Measurements from ENCODE around the gene SUMF1. TPM values are rescaled to one million over a fixed set of nuclear protein-coding genes. Genes with fewer than 3 reads are reported as not detected.

SUMF1 gene
- total RNA-seq, 1 donor from 2014 or later = 10.4 TPM

GRCh38 chr3:4501437-4501836 lies 34.4 kb upstream of the SUMF1 start:
- intact Hi-C loops (cut with DNase I) = no loop called here
- no peak for DNase-seq (ENCODE audit: low spot score)

DNA sequence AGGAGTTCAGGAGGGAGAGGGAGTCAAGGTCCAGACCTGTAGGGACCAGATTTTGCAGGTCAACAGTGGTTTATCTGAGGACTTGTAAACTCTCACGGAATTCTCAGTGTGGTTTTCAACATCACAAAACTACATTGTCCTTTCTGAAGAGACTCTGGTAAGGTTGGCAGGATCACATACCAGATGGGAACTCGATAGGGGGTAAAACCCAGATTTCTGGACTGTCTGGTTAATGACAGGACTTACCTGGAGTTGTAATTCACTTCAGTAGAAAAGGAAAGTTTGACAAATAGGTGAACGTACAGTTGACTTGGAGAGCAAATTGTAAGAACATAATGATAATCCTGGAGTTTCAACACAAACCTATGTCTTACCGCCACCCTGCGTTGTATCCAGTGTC lies 31.4 kb upstream of the SUMF1 start:
- DNase-seq (ENCODE audit: low spot score) = no peak
- intact Hi-C loops (cut with DNase I) = loop anchor here (10.0 kb wide), 1 partner anchor 136 kb away; no protein-coding TSS in a partner anchor

GRCh38 chr3:4497843-4498324 lies 30.8 kb upstream of the SUMF1 start:
- DNase-seq (ENCODE audit: low spot score) = no peak
- intact Hi-C loops (cut with DNase I) = loop anchor here (10.0 kb wide), 1 partner anchor 137 kb away; no protein-coding TSS in a partner anchor

- no peak for DNase-seq (ENCODE audit: low spot score)
- intact Hi-C loops (cut with DNase I) = loop anchor here (10.0 kb wide), 1 partner anchor 138 kb away; no protein-coding TSS in a partner anchor
Measured at GRCh38 chr3:4497005-4497692, 30.1 kb upstream of the SUMF1 start.

GRCh38 chr3:4496087-4496452 lies 29.0 kb upstream of the SUMF1 start:
- intact Hi-C loops (cut with DNase I) = loop anchor here (10.0 kb wide), 1 partner anchor 139 kb away; no protein-coding TSS in a partner anchor

GRCh38 chr3:4495294-4496086 lies 28.4 kb upstream of the SUMF1 start:
- intact Hi-C loops (cut with DNase I) = loop anchor here (10.0 kb wide), 1 partner anchor 139 kb away; no protein-coding TSS in a partner anchor

More at GRCh38 chr3:4496087-4496452, 29.0 kb upstream of the SUMF1 start:
- DNase-seq (ENCODE audit: low spot score) = no peak

GRCh38 chr3:4494895-4495264 lies 27.8 kb upstream of the SUMF1 start:
- DNase-seq (ENCODE audit: low spot score) = no peak
- intact Hi-C loops (cut with DNase I) = loop anchor here (5.0 to 10.0 kb wide), 4 partner anchors 87 to 692 kb away; partner anchors contain the start of gene EDEM1

More at GRCh38 chr3:4495294-4496086, 28.4 kb upstream of the SUMF1 start:
- no peak for DNase-seq (ENCODE audit: low spot score)

DNA sequence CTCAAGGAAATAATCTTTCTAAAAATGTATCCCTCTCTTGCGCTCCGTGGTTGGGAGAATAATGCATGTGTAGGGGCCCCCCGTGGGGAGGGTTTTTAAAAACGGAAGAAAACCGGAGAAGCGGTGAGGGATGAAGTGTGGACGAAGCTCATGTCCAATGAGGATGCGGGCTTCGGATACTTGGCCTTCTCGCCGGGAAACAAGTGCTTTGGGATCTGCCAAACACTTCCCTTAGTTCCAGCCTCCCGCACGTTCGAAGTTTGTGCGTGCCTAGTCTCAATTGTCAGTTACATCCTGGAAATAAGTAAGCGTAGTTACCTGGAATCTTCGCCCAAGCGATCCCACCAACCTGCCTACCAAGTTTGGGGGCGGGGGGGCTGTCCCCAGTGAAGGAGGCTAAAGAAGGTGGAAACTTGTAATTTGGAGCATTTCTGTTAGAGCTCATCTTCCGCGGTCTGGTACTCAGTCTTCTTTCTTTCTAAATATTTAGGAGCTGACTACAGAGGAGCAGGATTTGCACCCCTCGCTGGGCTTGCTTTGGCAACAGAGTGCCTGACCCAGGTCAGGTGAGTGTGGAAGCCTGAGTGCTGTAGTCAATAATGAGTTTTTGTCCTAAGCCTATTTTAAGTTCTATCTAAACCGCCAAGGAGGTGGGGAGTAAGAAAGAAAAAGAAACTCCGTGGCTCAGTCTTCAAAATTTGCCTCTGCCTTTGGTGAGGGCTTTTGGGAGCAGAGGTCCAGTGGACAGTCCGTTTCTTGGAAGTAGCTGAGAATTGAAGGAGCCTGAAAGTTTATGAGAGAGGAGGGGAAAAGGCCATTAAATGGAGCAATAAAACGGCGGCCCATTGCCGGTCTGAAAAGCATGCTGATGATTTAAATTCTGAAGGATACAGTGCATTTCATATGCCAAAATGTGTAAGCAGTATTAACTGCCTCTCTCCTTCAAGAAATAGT lies 27.1 kb upstream of the SUMF1 start:
- DNase-seq (ENCODE audit: low spot score) = no peak
- intact Hi-C loops (cut with DNase I) = loop anchor here (1.0 to 10.0 kb wide), 5 partner anchors 27 to 693 kb away; partner anchors contain the start of genes EDEM1 and SUMF1

DNA sequence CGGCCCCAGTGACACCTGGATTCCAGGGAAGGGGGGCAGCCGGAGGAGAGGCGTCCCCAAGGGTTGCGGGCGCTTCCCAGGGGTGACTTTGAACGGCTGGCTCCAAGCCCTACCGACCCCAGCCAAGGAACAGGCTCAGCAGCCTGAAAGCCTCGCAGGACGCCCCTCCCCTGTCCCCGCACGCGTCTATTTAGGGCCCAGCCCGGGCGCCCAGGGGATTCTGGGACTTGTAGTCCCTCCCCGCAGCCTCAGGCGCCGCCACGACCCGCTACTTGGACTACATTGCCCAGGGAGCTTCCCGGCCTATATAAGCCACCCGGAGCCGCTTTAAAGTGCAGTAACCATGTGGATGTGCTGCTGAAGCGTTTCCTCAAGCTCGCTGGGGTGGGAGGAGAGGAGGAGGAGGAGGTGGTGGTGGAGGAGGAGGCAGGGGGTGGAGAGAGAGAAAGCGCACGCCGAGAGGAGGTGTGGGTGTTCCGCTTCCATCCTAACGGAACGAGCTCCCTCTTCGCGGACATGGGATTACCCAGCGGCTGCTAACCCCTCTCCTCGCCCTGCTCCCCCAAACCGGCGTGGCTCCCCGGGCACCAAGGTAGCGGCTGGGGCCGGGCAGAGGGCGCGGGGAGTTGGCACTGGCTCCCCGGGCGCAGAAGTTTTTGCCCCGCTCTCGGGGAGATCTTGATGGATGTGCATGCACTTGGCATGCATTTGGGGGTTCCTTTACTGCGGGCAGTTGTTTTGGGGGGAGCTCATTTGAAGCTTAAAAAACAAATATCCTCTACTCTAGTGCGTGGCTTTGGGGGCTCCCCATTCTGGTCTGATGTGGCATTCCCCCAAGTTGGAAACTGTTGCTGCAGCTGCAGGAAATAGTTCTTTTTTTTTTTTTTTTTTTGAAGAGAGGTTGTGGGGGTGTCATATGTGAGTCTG lies 26.2 kb upstream of the SUMF1 start, which contains the start of gene ITPR1:
Gene ITPR1 (plus strand): TSS at position 335 of the 927 bp plus-strand sequence. CDS start 23,144 bp downstream, outside the sequence.
- intact Hi-C loops (cut with DNase I) = loop anchor here (1.0 to 10.0 kb wide), 5 partner anchors 26 to 694 kb away; partner anchors contain the start of genes EDEM1 and SUMF1
- DNase-seq (ENCODE audit: low spot score) = peak; percentile 99

DNA sequence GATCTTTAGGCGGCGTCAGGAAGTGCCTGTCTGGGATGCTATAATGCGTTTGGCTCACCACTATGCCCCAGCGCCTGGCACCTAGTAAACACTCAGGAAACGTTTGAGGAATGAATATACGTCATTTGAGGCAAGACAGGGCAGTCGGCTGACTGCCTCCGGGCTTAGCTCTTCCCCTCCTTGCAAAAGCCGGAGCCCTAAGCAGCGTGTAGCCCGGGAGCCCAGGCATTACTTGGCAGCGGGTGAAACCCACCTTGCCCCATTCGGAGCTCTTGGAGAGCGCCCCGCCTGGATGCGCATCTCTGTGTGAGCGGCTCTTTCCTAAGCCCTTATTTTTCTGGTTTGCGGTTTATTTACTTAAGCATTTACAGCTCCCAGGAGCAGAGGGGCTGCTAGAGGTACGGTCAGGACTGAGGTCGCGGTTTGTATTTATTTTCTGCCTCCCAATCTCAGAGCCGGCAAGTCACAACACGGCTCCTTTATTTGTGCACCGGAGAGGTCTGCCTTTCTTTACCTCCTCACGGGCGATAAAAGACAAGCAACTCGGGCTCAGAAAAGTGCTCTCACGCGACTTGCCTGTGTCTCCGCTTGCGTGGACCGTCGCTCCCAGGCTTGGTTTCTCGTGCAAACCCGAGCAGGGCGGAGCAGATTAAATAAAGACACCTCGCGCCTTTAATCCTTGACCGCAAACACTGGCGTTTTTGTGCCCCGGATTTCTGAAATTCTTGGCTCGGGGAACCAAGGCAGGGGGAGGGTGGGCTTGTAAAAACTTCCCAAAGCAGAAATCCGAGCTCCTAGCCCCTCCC lies 25.3 kb upstream of the SUMF1 start:
- intact Hi-C loops (cut with DNase I) = loop anchor here (1.0 to 10.0 kb wide), 5 partner anchors 25 to 695 kb away; partner anchors contain the start of genes EDEM1 and SUMF1
- DNase-seq (ENCODE audit: low spot score) = no peak

GRCh38 chr3:4491855-4492207 lies 24.8 kb upstream of the SUMF1 start:
- intact Hi-C loops (cut with DNase I) = loop anchor here (5.0 to 10.0 kb wide), 4 partner anchors 90 to 695 kb away; partner anchors contain the start of gene EDEM1

DNA sequence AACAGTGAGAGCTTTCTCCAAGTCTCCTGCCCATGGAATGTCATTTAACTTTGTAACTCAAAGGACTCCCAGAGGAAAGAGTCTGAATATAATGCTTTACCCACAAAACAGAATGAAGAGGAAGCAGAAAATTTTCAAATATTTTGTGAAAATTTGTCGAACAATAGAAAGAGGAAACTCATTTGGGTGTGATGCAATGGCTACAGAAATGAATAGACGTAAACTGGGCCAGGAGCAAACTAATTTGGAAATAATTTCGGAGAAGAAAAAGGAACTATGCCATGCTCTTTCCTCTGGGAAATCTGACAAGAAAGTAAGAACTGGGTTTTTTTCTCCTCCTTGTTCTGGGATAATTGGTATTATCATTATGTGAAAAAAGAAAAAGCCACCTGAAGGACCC lies 11.2 kb upstream of the SUMF1 start:
- DNase-seq (ENCODE audit: low spot score) = no peak
- intact Hi-C loops (cut with DNase I) = loop anchor here (5.0 kb wide), 2 partner anchors 39 to 126 kb away; no protein-coding TSS in a partner anchor

More at GRCh38 chr3:4491855-4492207, 24.8 kb upstream of the SUMF1 start:
- DNase-seq (ENCODE audit: low spot score) = no peak

GRCh38 chr3:4476496-4476895 lies 9.4 kb upstream of the SUMF1 start:
- intact Hi-C loops (cut with DNase I) = loop anchor here (5.0 kb wide), 2 partner anchors 41 to 124 kb away; no protein-coding TSS in a partner anchor
- no peak for DNase-seq (ENCODE audit: low spot score)

DNA sequence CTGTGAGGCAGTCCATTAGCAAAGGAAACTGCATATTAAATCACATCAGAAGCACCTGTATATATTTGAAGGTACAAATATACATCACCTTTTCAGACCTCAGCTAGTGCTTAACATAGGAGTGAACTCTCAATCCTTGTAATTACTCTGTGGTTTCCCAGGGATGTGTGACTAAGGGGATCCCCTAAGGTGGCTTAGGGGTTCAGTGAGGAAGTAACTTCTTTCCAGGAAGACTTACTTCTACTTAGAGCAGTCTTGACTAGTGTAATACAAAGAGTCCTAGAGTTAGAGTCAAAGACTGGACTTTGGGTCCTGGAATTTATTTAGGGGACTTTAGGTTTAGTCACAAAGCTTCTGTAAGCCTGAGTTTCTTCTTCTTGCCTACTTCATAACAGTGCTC lies 8.7 kb upstream of the SUMF1 start:
- no peak for DNase-seq (ENCODE audit: low spot score)
- intact Hi-C loops (cut with DNase I) = loop anchor here (5.0 kb wide), 2 partner anchors 41 to 124 kb away; no protein-coding TSS in a partner anchor

DNA sequence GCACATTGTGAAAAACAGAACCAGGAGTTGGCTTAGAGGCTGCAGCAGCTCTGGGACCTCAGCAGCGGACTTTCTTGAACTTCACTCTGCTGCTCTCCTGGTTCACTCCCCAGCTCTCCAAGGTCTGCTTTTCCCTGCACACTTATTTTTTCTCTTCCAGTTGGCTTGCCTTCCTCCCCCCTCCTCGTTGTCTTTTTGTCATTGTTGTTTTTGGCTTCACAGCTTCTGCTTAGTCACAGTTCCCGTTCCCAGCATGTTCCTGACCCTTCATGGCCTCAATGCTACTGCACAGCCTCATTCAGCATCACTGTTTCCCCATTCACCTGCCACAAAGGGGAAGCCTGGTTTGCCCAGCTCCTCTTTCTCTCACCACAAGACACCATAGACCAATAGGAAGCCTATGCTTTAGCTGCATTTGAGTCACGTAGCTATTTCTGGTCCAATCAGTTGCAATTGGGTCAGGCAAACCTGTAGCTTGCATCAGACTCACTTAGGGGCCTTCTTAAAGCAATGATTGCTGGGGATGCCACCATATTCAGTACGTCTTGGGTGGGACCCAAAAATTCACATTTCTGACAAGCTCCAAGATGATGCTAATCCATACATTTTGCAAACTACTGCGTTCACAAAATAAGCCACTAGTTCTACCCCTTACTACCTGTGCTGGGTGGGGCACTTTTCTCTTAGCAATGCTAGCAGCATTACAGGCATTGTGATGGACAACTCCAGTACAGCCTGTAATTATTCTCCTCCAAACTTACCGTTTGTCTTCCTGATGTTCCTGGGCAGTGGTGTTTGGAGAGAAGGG lies 7.8 kb upstream of the SUMF1 start:
- intact Hi-C loops (cut with DNase I) = loop anchor here (5.0 kb wide), 2 partner anchors 42 to 123 kb away; no protein-coding TSS in a partner anchor
- peak; percentile 90 for DNase-seq (ENCODE audit: low spot score)

DNA sequence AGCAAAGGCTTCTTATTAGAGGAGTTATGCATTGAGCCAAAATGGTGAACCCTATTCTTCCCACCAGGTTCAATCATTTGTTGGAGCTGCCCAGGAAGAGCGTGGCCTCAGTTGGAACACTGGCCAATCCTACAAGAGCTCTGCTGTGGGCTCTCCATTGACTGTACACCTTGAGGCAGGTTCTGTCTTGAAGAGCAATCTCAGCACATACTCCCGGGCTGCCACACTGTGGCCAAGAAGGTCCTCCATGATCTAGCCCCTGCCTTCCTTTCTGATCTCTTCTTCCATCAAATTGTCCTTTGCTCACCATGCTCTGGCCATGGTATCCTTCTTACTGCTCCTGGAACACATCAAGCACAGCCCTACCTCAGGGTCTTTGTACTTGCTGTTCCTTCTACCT lies 5.7 kb upstream of the SUMF1 start:
- no peak for DNase-seq (ENCODE audit: low spot score)
- intact Hi-C loops (cut with DNase I) = no loop called here
